A673 (cell line): ENCODE results near the gene PAX5. TPM values are rescaled to one million over a fixed set of nuclear protein-coding genes. Genes with fewer than 3 reads are reported as not detected.
"Not testable (repeated sequence)": the region's sequence is repeated elsewhere in the genome, so short reads cannot be mapped to it uniquely, and the experiment has no call there.

Experiments used
- BruUV-seq: library from RNA; stranded (reverse); fragments of 400-500 nt; replicated peaks from 2 replicates; lab custom pipeline; 2021; lab: Mats Ljungman, UMichigan
- CTCF ChIA-PET: fragments of 300-600 bp; sonication (Branson Sonifier 250); formaldehyde crosslinking; loops from one replicate; lab custom pipeline; 2022; ENCODE audit warnings: antibody characterized with exemption; lab: Charles Lee
- POLR2A ChIA-PET: fragments of 300-600 bp; sonication (Branson Sonifier 250); formaldehyde crosslinking; loops from one replicate; lab custom pipeline; 2022; ENCODE audit warnings: antibody characterized with exemption; ENCODE audit not compliant: low non-redundant PET; lab: Charles Lee
- DNase-seq: peaks from one replicate; pipeline ENCODE4 v3.0.0-alpha.2; 2015; ENCODE audit warnings: low spot score
- H3K27ac ChIP-seq: fragments of 200-600 bp; sonication (generic); 2 replicates; pipeline ENCODE4 v1.5.1; 2016; ENCODE audit warnings: mixed run types, low read depth, mild to moderate bottlenecking, mixed read lengths, antibody characterized with exemption, low read length; ENCODE audit not compliant: poor library complexity, severe bottlenecking
- H3K27me3 ChIP-seq: fragments of 200-600 bp; sonication (generic); replicated peaks from 2 replicates; pipeline ENCODE4 v1.6.1; 2017; ENCODE audit warnings: mixed run types, low read depth, mild to moderate bottlenecking, mixed read lengths, antibody characterized with exemption, low read length; ENCODE audit not compliant: insufficient read depth, poor library complexity
- H3K36me3 ChIP-seq: fragments of 200-600 bp; sonication (generic); 2 replicates; pipeline ENCODE4 v1.6.1; 2016; ENCODE audit warnings: mixed run types, mild to moderate bottlenecking, mixed read lengths, antibody characterized with exemption, low read length; ENCODE audit not compliant: insufficient read depth, poor library complexity, severe bottlenecking
- H3K4me1 ChIP-seq: fragments of 200-600 bp; sonication (generic); 2 replicates; pipeline ENCODE4 v1.6.1; 2017; ENCODE audit warnings: mixed run types, mild to moderate bottlenecking, mixed read lengths, antibody characterized with exemption, low read length; ENCODE audit not compliant: insufficient read depth, poor library complexity, severe bottlenecking
- H3K4me3 ChIP-seq: fragments of 200-600 bp; sonication (generic); 2 replicates; pipeline ENCODE4 v1.5.1; 2016; ENCODE audit warnings: low read depth, mixed run types, mild to moderate bottlenecking, mixed read lengths, low read length; ENCODE audit not compliant: poor library complexity, severe bottlenecking
- H3K9me3 ChIP-seq: fragments of 200-600 bp; sonication (generic); 2 replicates; pipeline ENCODE4 v1.6.1; 2016; ENCODE audit warnings: mixed run types, low read depth, mild to moderate bottlenecking, mixed read lengths, antibody characterized with exemption, low read length; ENCODE audit not compliant: poor library complexity, severe bottlenecking
- CTCF ChIP-seq: fragments of 300-800, 200-600 bp; sonication (generic); conservative IDR thresholded peaks from 2 replicates; pipeline ENCODE4 v1.5.1; 2017; ENCODE audit warnings: low read depth, mild to moderate bottlenecking, antibody characterized with exemption, low read length, moderate library complexity, mixed read lengths
- EZH2 ChIP-seq: fragments of 200-600 bp; sonication (generic); IDR thresholded peaks from 2 replicates; pipeline ENCODE4 v1.6.1; 2017; ENCODE audit warnings: borderline replicate concordance, low read depth, mild to moderate bottlenecking, mixed read lengths, antibody characterized with exemption, low read length; ENCODE audit not compliant: poor library complexity, severe bottlenecking
- intact Hi-C: fragments of 100-400 bp; cut with micrococcal nuclease; formaldehyde crosslinking; loops from one replicate; pipeline ENCODE4 v1.10.0; 2022; ENCODE audit not compliant: unreplicated experiment
- total RNA-seq: library from RNA; stranded (reverse); gene quantifications from 2 replicates; pipeline ENCODE4 v1.2.3, GENCODE V29; 2021

The PAX5 gene
- total RNA-seq, 1 experiment from 2014 or later: 5.5 TPM

GRCh38 chr9:36870960-36871359 lies 163.1 kb downstream of the PAX5 start:
- Histone ChIP-seq H3K4me1 (no peaks in the 10 kb centered on the region), H3K27me3 (no peaks in the 10 kb centered on the region), H3K9me3 (no peaks in the 10 kb centered on the region), H3K4me3 (no peak overlapping the region), H3K27ac (no peak overlapping the region), H3K36me3 (no peaks in the 10 kb centered on the region)
- no TSS peak for BruUV-seq
- TF ChIP-seq EZH2: no peak
- TF ChIP-seq CTCF: no peak
- DNase-seq: no peak
- CTCF ChIA-PET: no interaction called here
- intact Hi-C loops: loop anchor here (5.0 to 10.0 kb wide), 3 partner anchors 51 to 514 kb away; no protein-coding TSS in a partner anchor
- POLR2A ChIA-PET: no interaction called here

- H3K9me3 ChIP-seq, H3K4me3 ChIP-seq, H3K27me3 ChIP-seq, H3K27ac ChIP-seq, POLR2A ChIA-PET, CTCF ChIA-PET, H3K4me1 ChIP-seq, DNase-seq, BruUV-seq, H3K36me3 ChIP-seq: not testable (repeated sequence)
- intact Hi-C loops: loop anchor here (5.0 to 10.0 kb wide), 3 partner anchors 53 to 515 kb away; no protein-coding TSS in a partner anchor
These were observed 164.5 kb downstream of the PAX5 start for GRCh38 chr9:36869605-36870004.

- no peaks in the 10 kb centered on the region for H3K9me3 ChIP-seq
- H3K36me3 ChIP-seq: no peaks in the 10 kb centered on the region
- H3K27me3 ChIP-seq: no peaks in the 10 kb centered on the region
- intact Hi-C loops: no loop called here
- no peak for DNase-seq
- ChIA-PET POLR2A (no interaction called here), CTCF (interaction anchor here (0.6 kb wide), 1 partner anchor 106 kb away, joined by 3 read pairs; no protein-coding TSS in a partner anchor)
- no peak overlapping the region for H3K4me3 ChIP-seq
- no peak for TF ChIP-seq CTCF
- TF ChIP-seq EZH2: no peak
- peaks cover 14% of the 10 kb centered on the region for H3K4me1 ChIP-seq
- no TSS peak for BruUV-seq
- H3K27ac ChIP-seq: no peak overlapping the region
These were observed 165.3 kb downstream of the PAX5 start for GRCh38 chr9:36868586-36869282.
